Body of pancreas (tissue), 4 donors: ENCODE results near the gene TBL1Y. TPM values are rescaled to one million over a fixed set of nuclear protein-coding genes. Genes with fewer than 3 reads are reported as not detected.

Experiments
- ATAC-seq: fragments of 150-250 bp; one replicate; pipeline ENCODE4 v1.9.1; 2016
- DNase-seq, 4 donors: peaks; one replicate each; pipeline ENCODE4 v3.0.0-alpha.2; 2019
- H3K27ac ChIP-seq, 4 donors: fragments of 200-600 bp; sonication (generic); 1 replicate in 3 of 4; 2 replicates in 1 of 4; pipeline versions ENCODE4 v1.5.1 to v1.6.1; 2016 to 2019; ENCODE audit warnings: mild to moderate bottlenecking in 1 of 4, mixed read lengths in 1 of 4, moderate library complexity in 1 of 4
- H3K27me3 ChIP-seq, 2 donors: fragments of 200-600 bp; sonication (generic); one replicate each; pipeline ENCODE4 v1.6.0; 2016; ENCODE audit warnings: mild to moderate bottlenecking in 1 of 2
- H3K36me3 ChIP-seq, 2 donors: fragments of 200-600 bp; sonication (generic); replicated peaks in 1 of 2; 2 replicates each; pipeline ENCODE4 v1.5.1; 2016; ENCODE audit warnings: low read depth in 2 of 2; ENCODE audit not compliant: insufficient read depth in 1 of 2
- H3K4me1 ChIP-seq: fragments of 200-600 bp; sonication (generic); one replicate; pipeline ENCODE4 v1.6.0; 2016
- H3K4me3 ChIP-seq, 2 donors: fragments of 200-600 bp; sonication (generic); 1 replicate in 1 of 2; 2 replicates in 1 of 2; pipeline ENCODE4 v1.5.1; 2016 to 2019
- H3K9me3 ChIP-seq, 3 donors: fragments of 200-600 bp; sonication (generic); 1 replicate in 2 of 3; 2 replicates in 1 of 3; pipeline ENCODE4 v1.5.1; 2016
- POLR2A ChIP-seq, 3 donors: fragments of 450-650 bp; IDR thresholded peaks; one replicate each; pipeline ENCODE4 v1.6.1; 2016; ENCODE audit warnings: antibody characterized with exemption in 3 of 3, mild to moderate bottlenecking in 2 of 3
- whole genome bisulfite sequencing, 2 donors: methylation state at CpG; one replicate each; pipeline ENCODE4 v1.1.5; 2017; 5-methylcytosine and 5-hydroxymethylcytosine counted together
- intact Hi-C: fragments of 100-400 bp; cut with DNase I; formaldehyde crosslinking; loops from one replicate; pipeline ENCODE4 v1.15.1; 2023
- total RNA-seq, 2 donors: library from RNA; depleted of rRNA; stranded (reverse); fragments of >200 nt; gene quantifications; one replicate each; pipeline ENCODE4 v1.1.0, GENCODE V29; 2016
- TF ChIP-seq, protein P1 (sequence below), 7 experiments: fragments of 450-650 bp in 4 of 7; fragments of 200-600 bp in 3 of 7; sonication (generic) in 3 of 7; IDR thresholded peaks; one replicate each; pipeline ENCODE4 v1.5.1; 2016 to 2019; ENCODE audit warnings: antibody characterized with exemption in 7 of 7

Gene TBL1Y
- total RNA-seq, 2 donors from 2014 or later, result not detected

DNA sequence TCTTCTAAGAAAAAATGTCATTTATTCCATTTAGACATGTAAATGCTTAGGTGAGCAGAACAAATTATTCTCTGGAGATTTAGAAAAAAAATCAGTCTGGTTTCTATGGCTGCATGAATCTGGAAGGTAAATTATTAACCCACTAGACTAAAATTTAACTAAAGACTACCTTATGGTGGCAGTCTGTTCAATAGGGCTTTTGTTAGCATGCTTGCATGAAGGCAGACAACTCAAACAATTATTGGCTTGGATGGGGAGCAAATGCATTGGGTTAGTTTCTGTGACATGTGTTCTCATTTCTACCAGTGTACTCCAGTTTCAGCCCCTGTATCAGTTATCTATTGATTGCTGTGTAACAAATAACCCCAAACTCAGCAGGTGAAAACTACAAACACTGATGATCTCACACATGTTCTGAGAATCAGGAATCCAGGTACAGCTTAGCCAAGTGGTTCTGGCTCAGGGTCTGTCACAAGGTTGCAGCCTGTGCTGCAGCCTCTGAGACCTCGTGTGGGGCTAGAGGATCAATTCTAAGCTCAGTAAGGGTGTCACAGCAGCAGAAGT lies 87.1 kb downstream of the TBL1Y start:
- intact Hi-C loops, result no loop called here
- WGBS, 2 donors, result 86% methylated on average over 1 of the region's 1 CpG; no CpG with 5 or more reads in 1 of the 2 donors
- no peak for TF ChIP-seq POLR2A (IDR thresholded peaks at IDR 0.05)
- TF ChIP-seq, protein P1, sequence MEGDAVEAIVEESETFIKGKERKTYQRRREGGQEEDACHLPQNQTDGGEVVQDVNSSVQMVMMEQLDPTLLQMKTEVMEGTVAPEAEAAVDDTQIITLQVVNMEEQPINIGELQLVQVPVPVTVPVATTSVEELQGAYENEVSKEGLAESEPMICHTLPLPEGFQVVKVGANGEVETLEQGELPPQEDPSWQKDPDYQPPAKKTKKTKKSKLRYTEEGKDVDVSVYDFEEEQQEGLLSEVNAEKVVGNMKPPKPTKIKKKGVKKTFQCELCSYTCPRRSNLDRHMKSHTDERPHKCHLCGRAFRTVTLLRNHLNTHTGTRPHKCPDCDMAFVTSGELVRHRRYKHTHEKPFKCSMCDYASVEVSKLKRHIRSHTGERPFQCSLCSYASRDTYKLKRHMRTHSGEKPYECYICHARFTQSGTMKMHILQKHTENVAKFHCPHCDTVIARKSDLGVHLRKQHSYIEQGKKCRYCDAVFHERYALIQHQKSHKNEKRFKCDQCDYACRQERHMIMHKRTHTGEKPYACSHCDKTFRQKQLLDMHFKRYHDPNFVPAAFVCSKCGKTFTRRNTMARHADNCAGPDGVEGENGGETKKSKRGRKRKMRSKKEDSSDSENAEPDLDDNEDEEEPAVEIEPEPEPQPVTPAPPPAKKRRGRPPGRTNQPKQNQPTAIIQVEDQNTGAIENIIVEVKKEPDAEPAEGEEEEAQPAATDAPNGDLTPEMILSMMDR (IDR thresholded peaks at IDR 0.05), result no peak
- Histone ChIP-seq H3K9me3 (no peaks in the 10 kb centered on the region), H3K27ac (peak overlapping the region in 1 of 4 donors; percentile 48), H3K4me1 (peaks cover 15% of the 10 kb centered on the region), H3K4me3 (no peak overlapping the region), H3K27me3 (no peaks in the 10 kb centered on the region), H3K36me3 (no peaks in the 10 kb centered on the region)
- DNase-seq (no peak), ATAC-seq (peak; percentile 45)

DNA sequence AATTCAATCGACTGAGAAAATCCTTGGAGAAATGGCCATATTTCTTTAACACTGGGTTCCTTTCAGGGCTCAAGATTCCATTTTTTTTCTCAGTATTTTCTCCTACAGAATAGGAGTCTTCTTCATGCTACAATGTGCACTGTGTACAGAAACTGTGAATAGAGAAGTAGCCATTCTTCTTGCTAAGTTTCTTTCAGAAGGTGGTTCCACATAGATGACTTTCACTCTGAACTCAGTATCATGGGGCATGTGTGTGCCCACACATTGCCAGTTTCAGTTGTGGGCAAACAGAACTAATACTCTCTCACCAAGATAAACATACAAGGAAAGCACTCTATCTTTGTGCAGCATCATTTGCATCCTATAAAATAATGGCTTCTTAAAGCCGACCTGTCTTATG lies 89.4 kb downstream of the TBL1Y start:
- intact Hi-C loops, result no loop called here
- Histone ChIP-seq H3K4me3 (no peak overlapping the region), H3K36me3 (no peaks in the 10 kb centered on the region), H3K27ac (no peak overlapping the region), H3K4me1 (peaks cover 15% of the 10 kb centered on the region), H3K27me3 (no peaks in the 10 kb centered on the region), H3K9me3 (no peaks in the 10 kb centered on the region)
- TF ChIP-seq, protein P1 (IDR thresholded peaks at IDR 0.05), result no peak
- TF ChIP-seq POLR2A (IDR thresholded peaks at IDR 0.05), result no peak
- DNase-seq (no peak), ATAC-seq (no peak)
- WGBS, 2 donors, result 79 to 82% methylated on average over 1 to 2 of the region's 2 CpGs

DNA sequence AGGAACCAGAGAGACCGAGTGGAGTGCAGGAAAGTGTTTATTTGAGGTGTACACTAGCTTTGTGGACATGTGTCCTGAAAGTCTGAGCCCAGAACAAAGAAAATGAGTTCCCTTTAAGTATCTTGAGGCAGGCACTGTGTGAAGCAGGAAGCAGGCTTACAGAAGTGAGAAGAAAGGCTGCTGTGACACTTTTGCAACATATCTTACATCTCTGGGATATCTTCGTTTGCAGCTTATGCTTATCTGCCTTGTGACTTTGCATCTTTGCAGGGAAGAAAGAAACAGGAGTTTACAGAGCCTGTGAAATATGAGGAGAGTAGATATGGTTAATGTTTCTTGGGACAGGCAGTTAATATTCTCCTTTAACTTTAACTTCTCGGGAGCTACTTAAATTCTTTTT lies 92.1 kb downstream of the TBL1Y start:
- Histone ChIP-seq H3K27me3 (no peaks in the 10 kb centered on the region), H3K36me3 (no peaks in the 10 kb centered on the region), H3K9me3 (no peaks in the 10 kb centered on the region), H3K4me1 (no peaks in the 10 kb centered on the region), H3K4me3 (no peak overlapping the region), H3K27ac (no peak overlapping the region)
- no peak for TF ChIP-seq POLR2A (IDR thresholded peaks at IDR 0.05)
- TF ChIP-seq, protein P1 (IDR thresholded peaks at IDR 0.05), result no peak
- intact Hi-C loops, result no loop called here
- 31 to 46% methylated on average over 3 of the region's 3 CpGs for WGBS, 2 donors
- DNase-seq (no peak), ATAC-seq (no peak)

DNA sequence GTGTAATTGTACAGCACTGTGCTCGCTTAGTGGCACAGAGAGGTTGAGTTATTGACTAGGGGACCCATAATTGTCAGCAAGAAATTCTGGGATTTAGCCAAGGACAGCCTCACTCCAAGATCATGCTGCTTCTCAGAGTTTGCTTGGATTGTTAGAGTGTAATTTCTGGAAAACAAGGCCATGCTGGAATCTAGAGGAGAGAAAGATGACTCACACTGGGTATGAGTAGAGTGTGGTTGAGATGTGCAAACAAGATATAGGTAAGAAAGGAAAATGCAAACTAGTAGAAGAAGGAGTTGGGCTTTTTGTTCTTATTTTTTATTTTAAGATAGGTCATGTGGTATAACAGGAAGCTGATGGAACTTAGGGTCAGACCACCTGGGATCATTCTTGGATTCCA lies 97.4 kb downstream of the TBL1Y start:
- Histone ChIP-seq H3K27ac (no peak overlapping the region), H3K4me3 (no peak overlapping the region), H3K9me3 (no peaks in the 10 kb centered on the region), H3K36me3 (no peaks in the 10 kb centered on the region), H3K4me1 (no peaks in the 10 kb centered on the region), H3K27me3 (no peaks in the 10 kb centered on the region)
- TF ChIP-seq, protein P1 (IDR thresholded peaks at IDR 0.05), result no peak
- no peak for TF ChIP-seq POLR2A (IDR thresholded peaks at IDR 0.05)
- 86 to 92% methylated on average over 1 of the region's 1 CpG for WGBS, 2 donors
- DNase-seq (no peak), ATAC-seq (no peak)
- intact Hi-C loops, result no loop called here
